GM10847 (cell line): Measurements from ENCODE around the gene KLHDC7B.

ENCODE experiments used
- POLR2A ChIP-seq: IDR thresholded peaks from 2 replicates; pipeline ENCODE4 v1.6.1; 2011; ENCODE audit not compliant: insufficient read length; ENCODE audit errors: extremely low read depth

KLHDC7B gene

DNA sequence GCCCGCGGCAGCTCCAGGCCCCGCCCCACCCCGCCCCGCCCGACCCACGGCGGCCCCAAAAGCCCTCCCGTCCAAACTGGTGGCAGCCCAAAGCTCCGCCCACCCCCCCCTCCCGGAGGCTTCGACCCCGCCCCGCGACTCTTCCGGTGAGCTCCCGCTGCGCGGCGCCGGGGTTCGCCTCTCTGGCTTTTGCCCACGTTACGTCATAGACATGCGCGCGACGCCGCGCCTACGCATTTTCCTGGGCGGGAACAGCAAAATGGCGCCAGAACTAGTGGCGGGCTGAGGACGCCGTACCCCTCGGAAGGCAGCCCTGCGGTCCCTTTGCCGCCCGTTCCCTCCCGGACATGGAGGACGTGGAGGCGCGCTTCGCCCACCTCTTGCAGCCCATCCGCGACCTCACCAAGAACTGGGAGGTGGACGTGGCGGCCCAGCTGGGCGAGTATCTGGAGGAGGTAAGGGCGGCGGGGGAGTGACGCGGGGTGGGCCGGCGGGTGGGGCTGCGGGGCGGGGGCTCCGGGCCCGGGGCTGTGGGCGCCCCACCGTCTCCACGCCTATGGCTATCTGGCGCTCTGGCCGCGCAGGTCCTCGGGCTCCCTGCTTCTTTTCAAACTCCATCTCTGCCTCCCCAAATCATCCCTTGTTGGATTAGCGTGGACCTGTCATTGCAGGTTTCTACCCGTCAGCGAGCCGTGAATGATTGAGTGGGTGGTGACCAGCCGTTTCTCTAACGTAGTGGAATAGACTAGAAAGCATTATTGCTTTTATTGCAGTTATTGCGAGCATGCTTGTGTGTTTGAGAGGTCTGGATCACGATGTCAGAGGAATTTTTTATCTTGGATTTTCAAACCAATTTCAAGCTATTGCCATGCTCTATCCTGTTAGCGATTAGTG, 37.5 kb upstream of the KLHDC7B start, which contains the start of gene NCAPH2:
NCAPH2 (plus strand) TSS at position 234 of the 894 bp plus-strand sequence; CDS start at position 348, 114 bp downstream.
- peak; percentile 75 for TF ChIP-seq POLR2A

DNA sequence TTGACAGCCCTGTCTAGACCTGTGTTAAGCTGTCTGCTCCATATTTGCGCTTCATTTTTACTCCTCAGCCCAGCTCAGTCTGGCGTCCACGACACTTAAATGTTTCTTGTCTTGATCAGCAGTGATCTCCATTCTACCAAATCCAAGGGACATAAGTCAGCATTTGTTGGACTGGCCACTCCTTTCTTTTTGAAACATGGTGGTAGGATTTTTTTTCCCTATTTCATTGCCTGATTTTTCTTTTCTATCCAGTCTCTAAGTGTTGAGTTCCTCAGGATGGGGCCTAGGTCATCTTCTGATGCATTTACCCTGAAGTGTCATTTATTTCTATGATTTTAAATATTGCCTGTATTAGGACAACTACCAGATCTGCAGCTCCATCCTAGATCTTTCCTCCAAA, 36.8 kb upstream of the KLHDC7B start:
- no peak for TF ChIP-seq POLR2A

DNA sequence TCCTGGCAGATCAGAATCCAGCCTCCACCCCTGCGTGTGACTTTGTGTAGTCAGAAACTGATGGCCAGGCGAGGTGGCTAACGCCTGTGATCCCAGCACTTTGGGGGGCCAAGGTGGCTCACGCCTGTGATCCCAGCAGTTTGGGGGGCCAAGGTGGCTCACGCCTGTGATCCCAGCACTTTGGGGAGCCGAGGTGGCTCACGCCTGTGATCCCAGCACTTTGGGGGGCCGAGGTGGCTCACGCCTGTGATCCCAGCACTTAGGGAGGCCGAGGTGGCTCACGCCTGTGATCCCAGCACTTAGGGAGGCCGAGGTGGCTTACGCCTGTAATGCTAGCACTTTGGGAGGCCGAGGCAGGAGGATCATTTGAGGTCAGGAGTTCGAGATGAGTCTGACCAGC, 32.5 kb upstream of the KLHDC7B start:
- TF ChIP-seq POLR2A = no peak

DNA sequence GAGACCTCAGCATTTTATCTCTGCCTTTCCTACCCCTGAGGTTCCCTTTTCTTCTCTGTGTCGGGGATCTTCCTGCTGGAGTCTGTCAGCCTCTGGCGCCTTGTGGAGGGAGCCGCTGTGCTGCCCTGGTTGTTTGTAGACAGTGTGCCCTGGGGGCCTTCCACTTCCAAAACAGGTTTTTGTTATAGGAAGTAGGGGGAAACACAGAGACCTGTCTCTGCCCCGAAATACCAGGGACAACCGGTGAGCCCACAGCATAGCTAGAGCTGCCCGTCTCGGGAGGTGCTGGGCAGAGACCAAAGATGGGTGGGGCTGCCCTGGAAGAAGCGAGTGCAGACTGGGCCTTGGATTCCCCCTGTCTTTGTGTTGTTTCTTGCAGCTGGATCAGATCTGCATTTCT, 29.6 kb upstream of the KLHDC7B start:
- TF ChIP-seq POLR2A = no peak

DNA sequence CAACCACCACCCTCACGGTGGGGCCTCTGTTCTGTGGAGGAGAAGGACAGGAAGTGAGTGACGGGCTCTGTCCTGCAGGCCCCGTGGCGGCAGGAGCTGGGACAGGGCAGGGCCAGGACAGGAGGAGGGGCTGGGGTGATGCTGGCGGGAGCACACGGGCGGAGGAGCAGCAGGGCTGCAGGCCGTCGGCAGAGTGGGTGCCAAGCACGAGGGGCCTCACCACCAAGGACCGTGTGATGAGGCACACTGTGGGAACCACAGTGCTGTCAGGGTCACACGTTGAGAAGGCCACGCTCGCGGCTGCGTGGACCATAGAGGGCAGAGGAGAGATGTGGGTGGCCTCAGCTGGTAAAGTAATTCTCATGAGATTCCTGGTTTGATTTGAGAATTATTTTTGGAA, 28.8 kb upstream of the KLHDC7B start:
- TF ChIP-seq POLR2A = no peak

DNA sequence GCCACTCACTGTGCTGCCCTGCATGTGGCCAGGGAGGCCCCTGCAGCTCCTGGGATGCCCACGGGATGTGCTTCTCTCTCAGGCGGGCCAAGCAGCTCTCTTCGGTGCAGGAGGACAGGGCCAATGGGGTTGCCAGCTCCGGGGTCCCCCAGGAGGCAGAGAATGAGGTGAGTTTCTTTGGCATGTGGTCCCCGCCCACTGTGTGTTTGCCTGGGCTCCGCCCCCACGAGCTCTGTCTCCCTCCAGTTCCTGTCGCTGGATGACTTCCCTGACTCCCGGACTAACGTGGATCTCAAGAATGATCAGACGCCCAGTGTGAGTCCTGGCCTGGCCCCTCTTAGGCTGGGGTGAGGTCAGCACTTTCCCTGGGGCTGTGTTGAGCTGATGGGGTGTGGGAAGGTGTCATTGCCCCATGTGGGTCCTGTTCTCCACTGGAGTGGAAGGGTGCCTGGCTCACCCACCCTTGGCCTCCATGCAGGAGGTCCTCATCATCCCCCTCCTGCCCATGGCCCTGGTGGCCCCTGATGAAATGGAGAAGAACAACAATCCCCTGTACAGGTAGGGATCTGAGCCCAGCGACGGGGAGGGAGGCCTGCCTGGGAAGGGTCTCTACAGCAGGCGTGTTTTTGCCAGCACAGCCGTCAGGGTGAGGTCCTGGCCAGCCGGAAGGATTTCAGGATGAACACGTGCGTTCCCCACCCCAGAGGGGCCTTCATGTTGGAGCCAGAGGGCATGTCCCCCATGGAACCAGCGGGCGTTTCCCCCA, 28.0 kb upstream of the KLHDC7B start:
- TF ChIP-seq POLR2A = no peak

DNA sequence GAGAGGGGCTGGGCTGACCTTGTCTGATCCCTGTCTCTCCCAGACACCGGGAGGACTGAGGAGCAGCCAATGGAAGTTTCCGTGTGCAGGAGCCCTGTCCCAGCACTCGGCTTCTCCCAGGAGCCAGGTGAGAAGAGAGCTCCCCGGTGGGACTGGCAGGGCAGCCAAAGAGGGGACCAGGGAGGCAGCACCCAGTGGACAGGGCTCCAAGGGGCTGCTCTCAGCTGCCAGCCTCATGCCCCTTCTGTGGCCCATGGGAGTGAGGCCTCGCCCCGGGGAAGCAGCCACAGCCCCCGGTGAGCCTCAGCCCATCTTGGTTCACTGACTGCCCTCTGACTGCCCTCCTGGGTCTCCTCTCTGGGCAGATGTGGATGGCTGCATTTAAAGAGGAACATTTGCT, 27.1 kb upstream of the KLHDC7B start:
- no peak for TF ChIP-seq POLR2A

DNA sequence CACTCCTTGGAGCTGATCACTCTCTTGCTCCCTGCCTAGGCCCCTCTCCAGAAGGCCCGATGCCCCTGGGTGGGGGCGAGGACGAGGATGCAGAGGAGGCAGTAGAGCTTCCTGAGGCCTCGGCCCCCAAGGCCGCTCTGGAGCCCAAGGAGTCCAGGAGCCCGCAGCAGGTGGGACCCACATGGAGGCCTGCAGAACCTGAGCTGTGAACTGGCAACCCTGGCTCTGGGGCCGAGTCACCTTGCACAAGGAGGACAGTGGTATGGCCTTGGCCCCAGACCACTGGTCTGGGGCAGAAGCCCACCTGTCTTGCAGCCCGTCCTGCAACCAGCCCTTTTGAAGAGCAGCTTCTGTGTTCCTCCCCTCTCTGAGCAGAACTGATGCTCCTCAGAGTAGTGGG, 26.5 kb upstream of the KLHDC7B start:
- TF ChIP-seq POLR2A = no peak

DNA sequence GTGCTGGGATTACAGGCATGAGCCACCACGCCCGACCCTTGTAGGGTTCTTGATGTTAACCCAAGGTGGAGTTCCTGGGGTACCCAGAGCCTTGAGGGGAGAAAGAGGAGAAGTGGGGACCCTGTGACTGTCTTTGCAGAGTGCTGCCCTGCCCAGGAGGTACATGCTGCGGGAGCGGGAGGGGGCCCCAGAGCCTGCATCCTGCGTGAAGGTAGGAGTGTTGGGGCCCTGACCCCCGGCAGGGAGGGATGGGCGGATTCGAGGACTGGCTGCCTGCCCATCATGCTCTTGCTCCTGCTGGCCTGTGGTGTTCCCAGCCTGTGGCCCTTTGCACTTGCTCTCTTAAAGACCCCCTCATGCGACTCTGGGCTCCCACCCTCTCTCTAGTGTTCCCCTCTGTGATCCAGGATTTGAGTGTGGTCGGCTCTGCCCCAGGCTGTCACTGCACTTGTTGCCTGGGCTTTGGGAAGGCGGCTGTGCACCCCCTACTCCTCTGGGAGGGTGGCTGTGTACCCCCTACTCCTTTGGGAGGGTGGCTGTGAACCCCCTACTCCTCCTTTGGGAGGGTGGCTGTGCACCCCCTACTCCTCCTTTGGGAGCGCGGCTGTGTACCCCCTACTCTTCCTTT, 24.8 kb upstream of the KLHDC7B start:
- no peak for TF ChIP-seq POLR2A

DNA sequence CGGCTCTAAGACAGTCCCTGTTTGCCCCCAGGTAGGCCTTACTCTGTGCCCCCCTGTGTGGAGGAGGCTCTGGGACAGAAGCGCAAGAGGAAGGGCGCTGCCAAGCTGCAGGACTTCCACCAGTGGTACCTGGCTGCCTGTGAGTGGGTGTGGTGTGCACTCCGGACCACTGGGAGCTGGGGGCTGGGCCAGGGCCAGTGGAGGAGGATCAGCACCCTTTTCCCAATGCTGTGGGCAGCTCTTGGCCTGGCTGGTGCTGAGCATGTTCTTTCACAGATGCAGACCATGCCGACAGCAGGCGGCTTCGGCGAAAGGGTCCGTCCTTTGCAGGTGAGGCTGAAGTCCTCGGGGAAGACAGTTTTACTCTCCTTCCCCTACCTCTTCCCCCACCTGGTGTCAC, 24.0 kb upstream of the KLHDC7B start:
- TF ChIP-seq POLR2A = no peak

DNA sequence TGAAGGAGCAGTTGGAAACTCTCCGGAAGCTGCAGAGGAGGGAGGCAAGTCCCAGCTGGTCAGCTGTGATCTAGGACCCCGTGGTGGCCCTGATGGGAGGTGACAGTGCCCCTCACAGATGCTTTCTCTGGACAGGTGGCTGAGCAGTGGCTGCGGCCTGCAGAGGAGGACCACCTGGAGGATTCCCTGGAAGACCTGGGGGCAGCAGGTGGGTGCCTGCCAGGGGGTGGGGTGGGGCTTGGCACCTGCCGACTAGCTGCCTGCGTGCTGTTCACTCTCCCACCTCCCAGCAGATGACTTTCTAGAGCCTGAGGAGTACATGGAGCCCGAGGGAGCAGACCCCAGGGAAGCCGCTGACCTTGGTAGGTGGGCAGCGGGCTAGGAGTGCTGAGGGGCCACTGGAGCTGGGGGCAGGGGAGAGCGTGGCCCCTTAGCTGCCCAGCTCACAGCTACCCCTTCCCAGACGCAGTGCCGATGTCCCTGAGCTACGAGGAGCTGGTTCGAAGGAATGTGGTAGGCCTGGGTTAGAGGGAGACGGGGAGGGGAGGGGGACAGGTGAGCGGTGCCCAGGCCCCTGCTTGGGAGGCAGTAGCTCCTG, 23.4 kb upstream of the KLHDC7B start:
- no peak for TF ChIP-seq POLR2A

DNA sequence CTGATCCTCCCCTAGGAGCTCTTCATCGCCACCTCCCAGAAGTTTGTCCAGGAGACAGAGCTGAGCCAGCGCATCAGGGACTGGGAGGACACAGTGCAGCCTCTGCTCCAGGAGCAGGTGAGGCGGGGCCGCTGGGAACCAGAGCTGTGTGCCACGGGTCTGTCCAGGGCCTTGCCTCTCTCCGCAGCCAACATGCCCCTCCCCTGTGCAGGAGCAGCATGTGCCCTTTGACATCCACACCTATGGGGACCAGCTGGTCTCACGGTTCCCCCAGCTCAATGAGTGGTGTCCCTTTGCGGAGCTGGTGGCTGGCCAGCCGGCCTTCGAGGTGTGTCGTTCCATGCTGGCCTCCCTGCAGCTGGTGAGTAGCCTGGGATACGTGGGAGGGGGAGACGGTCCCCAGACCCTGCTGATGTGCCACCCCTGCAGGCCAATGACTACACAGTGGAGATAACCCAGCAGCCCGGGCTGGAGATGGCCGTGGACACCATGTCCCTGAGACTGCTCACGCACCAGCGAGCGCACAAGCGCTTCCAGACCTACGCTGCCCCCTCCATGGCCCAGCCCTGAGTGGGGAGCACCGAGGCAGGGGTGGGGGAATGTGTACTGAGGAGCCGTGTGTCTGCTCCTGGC, 22.8 kb upstream of the KLHDC7B start:
- TF ChIP-seq POLR2A = no peak

DNA sequence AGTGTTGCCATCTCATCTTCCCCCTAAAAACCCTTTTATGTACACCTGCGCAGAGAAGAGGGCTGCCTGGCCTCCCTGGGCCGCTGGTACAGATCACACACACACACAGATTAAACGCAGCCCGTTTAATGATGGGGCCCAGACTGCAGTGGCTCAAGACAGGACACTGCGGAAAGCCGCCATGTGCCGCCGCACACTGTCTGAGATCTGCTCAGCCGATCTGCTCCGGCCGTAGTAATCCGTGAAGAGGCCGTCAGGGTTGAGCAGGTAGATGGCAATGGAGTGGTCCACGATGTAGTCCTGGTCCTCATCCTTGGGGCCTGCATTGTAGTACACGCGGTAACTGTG, 22.3 kb upstream of the KLHDC7B start:
- no peak for TF ChIP-seq POLR2A

DNA sequence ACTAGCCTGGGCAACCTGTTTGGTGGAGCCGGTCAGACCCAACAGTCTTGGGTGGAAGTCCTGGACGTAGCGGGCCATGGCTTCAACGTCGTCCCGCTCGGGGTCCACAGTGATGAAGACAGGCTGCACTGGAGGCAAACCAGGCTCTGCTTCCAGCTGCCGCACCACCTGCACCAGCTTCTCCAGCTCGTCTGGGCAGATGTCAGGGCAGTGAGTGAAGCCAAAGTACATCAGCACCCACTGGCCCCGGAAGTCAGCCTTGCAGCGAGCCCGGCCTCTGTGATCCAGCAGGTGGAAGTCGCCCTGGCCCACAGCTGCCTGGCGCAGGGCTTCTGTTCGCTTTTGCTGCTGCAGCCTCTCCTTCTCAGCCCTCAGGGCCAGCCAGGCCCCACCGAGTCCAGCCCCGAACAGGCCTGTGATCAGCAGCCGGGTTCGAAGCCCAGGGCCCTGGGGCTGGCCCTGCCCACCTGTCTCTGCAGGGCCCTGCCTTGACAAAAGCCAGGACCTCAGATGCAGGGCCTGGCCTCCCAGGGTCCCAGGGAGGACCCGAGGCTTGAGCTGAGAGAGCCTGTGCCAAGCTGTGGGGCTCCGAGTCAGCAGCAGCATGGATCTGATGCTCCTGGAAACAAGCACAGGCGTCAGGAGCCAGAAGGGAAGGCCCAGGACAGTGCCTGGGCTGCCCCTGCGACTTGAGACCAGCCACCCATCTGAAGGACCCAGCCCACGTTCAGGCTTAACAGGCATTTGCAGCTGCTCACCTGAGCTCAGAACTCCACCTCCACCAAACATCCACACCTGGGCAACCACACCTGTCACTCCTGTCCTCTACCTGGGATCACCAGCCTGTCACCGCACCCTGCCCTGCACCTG, 21.7 kb upstream of the KLHDC7B start:
- no peak for TF ChIP-seq POLR2A
